Lower leg skin (tissue), 3 donors: ENCODE measurements around the gene FGFBP2.

Experiments used
- CTCF ChIP-seq, 3 donors: fragments of 450-650 bp; IDR thresholded peaks; one replicate each; pipeline ENCODE4 v1.5.1; 2016; ENCODE audit warnings: antibody characterized with exemption in 3 of 3, mild to moderate bottlenecking in 3 of 3, moderate library complexity in 2 of 3
- POLR2A ChIP-seq, 2 donors: fragments of 450-650 bp; IDR thresholded peaks; one replicate each; pipeline ENCODE4 v1.6.1; 2016 to 2017; ENCODE audit warnings: antibody characterized with exemption in 2 of 2, mild to moderate bottlenecking in 1 of 2, moderate library complexity in 1 of 2

- TF ChIP-seq POLR2A (IDR thresholded peaks at IDR 0.05) (no peak), CTCF (IDR thresholded peaks at IDR 0.05) (no peak)
Observed at GRCh38 chr4:15921592-15921932, 41.4 kb downstream of the FGFBP2 start.
